C4-2B (cell line): ENCODE measurements around the gene DHPS.

ENCODE experiments used
- CTCF ChIP-seq: fragments of 450-650 bp; conservative IDR thresholded peaks from 2 replicates; pipeline ENCODE4 v1.5.1; 2017; ENCODE audit warnings: mild to moderate bottlenecking
- ZFX ChIP-seq: fragments of 450-650 bp; IDR thresholded peaks from 2 replicates; pipeline ENCODE4 v1.6.1; 2017

GRCh38 chr19:12694641-12695040 is 13.0 kb upstream of the DHPS start:
- TF ChIP-seq CTCF (no peak), ZFX (no peak)
